IMR-90 (cell line): Measurements from ENCODE around the gene TMBIM6. TPM values are rescaled to one million over a fixed set of nuclear protein-coding genes. Genes with fewer than 3 reads are reported as not detected.

Source experiments
- ATAC-seq: fragments of 200-7000 bp; cut with Tn5 transposase; 2 replicates; pipeline ENCODE4 v1.9.1; 2020; ENCODE audit warnings: low read depth, mild to moderate bottlenecking, moderate library complexity
- BruUV-seq: library from RNA; stranded (reverse); fragments of 400-500 nt; replicated peaks from 2 replicates; lab custom pipeline; 2021; lab: Mats Ljungman, UMichigan
- CTCF ChIA-PET: fragments of 300-600 bp; formaldehyde crosslinking; extraction: SDS; loops from one replicate; lab custom pipeline; 2021; ENCODE audit warnings: antibody characterized with exemption; lab: Yijun Ruan, JAX
- POLR2A ChIA-PET: fragments of 300-600 bp; sonication (Branson Sonifier 250); formaldehyde crosslinking; loops from one replicate; lab custom pipeline; 2022; ENCODE audit warnings: antibody characterized with exemption; ENCODE audit not compliant: unreplicated experiment; lab: Charles Lee
- DNase-seq: peaks from one replicate; pipeline ENCODE4 v3.0.0; 2013
- H2AFZ ChIP-seq: replicated peaks from 2 replicates; pipeline ENCODE3; 2013; ENCODE audit warnings: low read length, mild to moderate bottlenecking; ENCODE audit not compliant: poor library complexity
- H2AK5ac ChIP-seq: 2 replicates; pipeline ENCODE4 v1.6.1; 2013; ENCODE audit warnings: low read depth, low read length, inconsistent platforms
- H2AK9ac ChIP-seq: replicated peaks from 2 replicates; pipeline ENCODE3; 2013; ENCODE audit warnings: mild to moderate bottlenecking, low read depth, low read length, moderate library complexity; ENCODE audit not compliant: poor library complexity
- H2BK120ac ChIP-seq: 2 replicates; pipeline ENCODE4 v1.6.1; 2013; ENCODE audit warnings: low read depth, low read length, inconsistent platforms
- H2BK15ac ChIP-seq: 3 replicates; pipeline ENCODE4 v1.6.1; 2013; ENCODE audit warnings: low read depth, low read length, inconsistent platforms
- H2BK20ac ChIP-seq: 2 replicates; pipeline ENCODE4 v1.6.1; 2013; ENCODE audit warnings: low read depth, mild to moderate bottlenecking, inconsistent platforms, low read length, moderate library complexity
- H2BK5ac ChIP-seq: 2 replicates; pipeline ENCODE4 v1.6.1; 2013; ENCODE audit warnings: mild to moderate bottlenecking, low read depth, low read length, inconsistent platforms; ENCODE audit not compliant: poor library complexity, severe bottlenecking
- H3K14ac ChIP-seq: replicated peaks from 2 replicates; pipeline ENCODE4 v1.6.1; 2013; ENCODE audit warnings: low read depth, low read length, inconsistent platforms
- H3K18ac ChIP-seq: 2 replicates; pipeline ENCODE4 v1.6.1; 2013; ENCODE audit warnings: low read depth, low read length, control low read depth
- H3K23ac ChIP-seq: 2 replicates; pipeline ENCODE4 v1.6.1; 2013; ENCODE audit warnings: low read depth, low read length, inconsistent platforms
- H3K27ac ChIP-seq: 2 replicates; pipeline ENCODE4 v1.5.1; 2013; ENCODE audit warnings: mild to moderate bottlenecking, control low read depth, low read length; ENCODE audit not compliant: insufficient read depth
- H3K27me3 ChIP-seq: 2 replicates; pipeline ENCODE4 v1.6.1; 2013; ENCODE audit warnings: low read length; ENCODE audit not compliant: control insufficient read depth, insufficient read depth
- H3K36me3 ChIP-seq: 2 replicates; pipeline ENCODE4 v1.6.1; 2013; ENCODE audit warnings: low read length, mixed read lengths; ENCODE audit not compliant: control insufficient read depth, insufficient read depth
- H3K4ac ChIP-seq: 2 replicates; pipeline ENCODE4 v1.6.1; 2013; ENCODE audit warnings: low read depth, low read length, inconsistent platforms
- H3K4me1 ChIP-seq: 2 replicates; pipeline ENCODE4 v1.6.1; 2013; ENCODE audit warnings: low read length, mixed read lengths; ENCODE audit not compliant: control insufficient read depth, insufficient read depth
- H3K4me2 ChIP-seq: 2 replicates; pipeline ENCODE4 v1.6.1; 2013; ENCODE audit warnings: low read depth, mild to moderate bottlenecking, control low read depth, low read length, moderate library complexity
- H3K4me3 ChIP-seq: 2 replicates; pipeline ENCODE4 v1.5.1; 2013; ENCODE audit warnings: low read depth, mild to moderate bottlenecking, control low read depth, low read length, moderate library complexity; ENCODE audit not compliant: insufficient read depth
- H3K56ac ChIP-seq: 2 replicates; pipeline ENCODE4 v1.6.1; 2013; ENCODE audit warnings: low read length, inconsistent platforms; ENCODE audit not compliant: insufficient read depth; ENCODE audit errors: extremely low read depth
- H3K79me1 ChIP-seq, 2 experiments: 2 replicates each; pipeline ENCODE4 v1.6.1; 2013; ENCODE audit warnings: low read length in 2 of 2, inconsistent platforms in 1 of 2, low read depth in 1 of 2
- H3K9ac ChIP-seq: 2 replicates; pipeline ENCODE4 v1.6.1; 2013; ENCODE audit warnings: low read depth, low read length, control low read depth
- H3K9me1 ChIP-seq: 2 replicates; pipeline ENCODE4 v1.6.1; 2013; ENCODE audit warnings: low read length, inconsistent platforms; ENCODE audit not compliant: insufficient read depth
- H3K9me3 ChIP-seq: 2 replicates; pipeline ENCODE4 v1.6.1; 2013; ENCODE audit warnings: low read length; ENCODE audit not compliant: control insufficient read depth, insufficient read depth
- H4K20me1 ChIP-seq: 2 replicates; pipeline ENCODE4 v1.6.1; 2013; ENCODE audit warnings: low read length, inconsistent platforms; ENCODE audit not compliant: insufficient read depth
- H4K5ac ChIP-seq: 2 replicates; pipeline ENCODE4 v1.6.1; 2013; ENCODE audit warnings: mild to moderate bottlenecking, low read depth, low read length, control low read depth
- H4K8ac ChIP-seq, 2 experiments: 2 replicates each; pipeline ENCODE4 v1.6.1; 2013; ENCODE audit warnings: low read depth in 2 of 2, low read length in 2 of 2, control low read depth in 1 of 2, inconsistent platforms in 1 of 2
- H4K91ac ChIP-seq: 2 replicates; pipeline ENCODE4 v1.6.1; 2013; ENCODE audit warnings: low read depth, low read length, inconsistent platforms; ENCODE audit not compliant: insufficient read depth
- BHLHE40 ChIP-seq: fragments of 150-350 bp; IDR thresholded peaks from 2 replicates; pipeline ENCODE4 v1.6.1; 2016; ENCODE audit warnings: mild to moderate bottlenecking, low read depth, low read length
- CHD1 ChIP-seq: IDR thresholded peaks from 2 replicates; pipeline ENCODE4 v1.6.1; 2012; ENCODE audit warnings: low read depth, low read length, improper control_type of control experiment
- CTCF ChIP-seq: conservative IDR thresholded peaks from 2 replicates; pipeline ENCODE4 v1.5.1; 2012; ENCODE audit warnings: mild to moderate bottlenecking, low read depth, low read length, improper control_type of control experiment
- MAZ ChIP-seq: IDR thresholded peaks from 2 replicates; pipeline ENCODE4 v1.6.1; 2012; ENCODE audit warnings: low read depth, mild to moderate bottlenecking, low read length, improper control_type of control experiment, moderate library complexity, borderline replicate concordance
- POLR2A ChIP-seq: IDR thresholded peaks from 2 replicates; pipeline ENCODE4 v1.6.1; 2012; ENCODE audit warnings: mild to moderate bottlenecking, low read depth, low read length
- RCOR1 ChIP-seq: IDR thresholded peaks from 2 replicates; pipeline ENCODE4 v1.6.1; 2012; ENCODE audit warnings: mild to moderate bottlenecking, low read length, improper control_type of control experiment; ENCODE audit not compliant: insufficient replicate concordance
- WGBS, 2 experiments: methylation state at CpG; one replicate each; pipeline versions ENCODE4 v1.1.5 to v1.1.7; 2013; ENCODE audit warnings: missing lambda C conversion rate in 2 of 2; ENCODE audit not compliant: insufficient read length in 1 of 2; ENCODE audit errors: extremely low coverage in 2 of 2; 5-methylcytosine and 5-hydroxymethylcytosine counted together
- dilution Hi-C: fragments of 300-500 bp; cut with HindIII; formaldehyde crosslinking; loops from one replicate; pipeline ENCODE4 v1.14.3; 2018; ENCODE audit warnings: low sequenced_read_pairs; ENCODE audit not compliant: unreplicated experiment
- in situ Hi-C: fragments of 300-500 bp; cut with MboI; formaldehyde crosslinking; loops from 3 replicates; pipeline ENCODE4 v1.14.3; 2019; ENCODE audit warnings: low sequenced_read_pairs, inconsistent platforms, mixed read lengths
- intact Hi-C: fragments of 100-400 bp; cut with micrococcal nuclease; formaldehyde crosslinking; loops from 2 replicates; pipeline ENCODE4 v1.10.0; 2022
- polyA plus RNA-seq, 3 experiments: library from polyadenylated mRNA; depleted of rRNA; stranded (reverse); fragments of >200 nt; gene quantifications; 2 replicates each; pipeline ENCODE4 v1.2.3, GENCODE V29; 2012; ENCODE audit warnings: low replicate concordance in 1 of 3
- total RNA-seq: library from RNA; depleted of rRNA; stranded (reverse); fragments of >200 nt; gene quantifications from 2 replicates; pipeline ENCODE4 v1.2.3, GENCODE V29; 2012

TMBIM6 gene
- total and polyA plus RNA-seq, 2 of the 4 experiments (the other 2 are of a cell fraction): 255 to 285 TPM

GRCh38 chr12:49808686-49809380, 67.5 kb downstream of the TMBIM6 start:
- Histone ChIP-seq H2AK5ac (peak overlapping the region; percentile 8; the same call in 1 of the 2 replicates), H4K5ac (no peak overlapping the region), H2AFZ (no peak overlapping the region), H4K91ac (no peak overlapping the region; the same call in 1 of the 2 replicates), H3K9ac (no peak overlapping the region), H2BK120ac (no peak overlapping the region), H3K56ac (no peak overlapping the region), H3K4ac (no peak overlapping the region), H3K4me1 (peaks cover 18% of the 10 kb centered on the region), H2BK15ac (no peak overlapping the region), H4K20me1 (peaks cover 83% of the 10 kb centered on the region), H3K36me3 (peaks cover 32% of the 10 kb centered on the region), H4K8ac (no peak overlapping the region), H3K4me3 (no peak overlapping the region), H3K9me3 (no peaks in the 10 kb centered on the region), H2AK9ac (peak overlapping the region; percentile 61), H3K27ac (no peak overlapping the region), H3K9me1 (peaks cover 10% of the 10 kb centered on the region), H3K23ac (no peak overlapping the region; the same call in 1 of the 2 replicates), H2BK20ac (no peak overlapping the region), H3K27me3 (no peaks in the 10 kb centered on the region), H3K18ac (no peak overlapping the region), H3K4me2 (no peak overlapping the region; the same call in 1 of the 2 replicates), H2BK5ac (no peak overlapping the region), H3K79me1 (peaks cover 24 to 89% of the 10 kb centered on the region in 2 experiments), H3K14ac (no peak overlapping the region)
- WGBS, 2 experiments: 50% methylated on average over 2 of the region's 14 CpGs; no CpG with 5 or more reads in 1 of the 2 experiments
- CTCF ChIA-PET: no interaction called here
- ATAC-seq (peak; percentile 55), DNase-seq (peak; percentile 19)
- POLR2A ChIA-PET: no interaction called here
- in situ Hi-C loops (no loop called here), intact Hi-C loops (no loop called here), dilution Hi-C loops (no loop called here)
- no TSS peak for BruUV-seq
- no peak for TF ChIP-seq CTCF
- no peak for TF ChIP-seq POLR2A
- peak; percentile 60; the same call in 1 of the 2 replicates for TF ChIP-seq MAZ
- no peak for TF ChIP-seq CHD1
- no peak for TF ChIP-seq BHLHE40
- TF ChIP-seq RCOR1: no peak
